ENCODE results near the gene MYH14. TPM values are rescaled to one million over a fixed set of nuclear protein-coding genes. Genes with fewer than 3 reads are reported as not detected.

Gene MYH14
- total RNA-seq, 1 donor from 2014 or later = 96.0 TPM

GRCh38 chr19:50330365-50331078 is 127.1 kb downstream of the MYH14 start:
- no peak for DNase-seq (ENCODE audit: low read depth)
- TF ChIP-seq CTCF (IDR thresholded peaks at IDR 0.05; ENCODE audit: insufficient read depth, low read length, poor library complexity, severe bottlenecking) = no peak
- no peaks in the 10 kb centered on the region for H3K36me3 ChIP-seq (ENCODE audit: control insufficient read depth, insufficient read depth, low read length)
- peak overlapping the region; percentile 19 for H3K4me3 ChIP-seq (ENCODE audit: low read depth, low read length)
- H3K27me3 ChIP-seq (ENCODE audit: control insufficient read depth, insufficient read depth, low read length) = peaks cover 62% of the 10 kb centered on the region

GRCh38 chr19:50331221-50331993 is 128.0 kb downstream of the MYH14 start:
- TF ChIP-seq CTCF (IDR thresholded peaks at IDR 0.05; ENCODE audit: insufficient read depth, low read length, poor library complexity, severe bottlenecking) = no peak
- Histone ChIP-seq H3K27me3 (ENCODE audit: control insufficient read depth, insufficient read depth, low read length) (peaks cover 55% of the 10 kb centered on the region), H3K36me3 (ENCODE audit: control insufficient read depth, insufficient read depth, low read length) (no peaks in the 10 kb centered on the region), H3K4me3 (ENCODE audit: low read depth, low read length) (peak overlapping the region; percentile 19)
- DNase-seq (ENCODE audit: low read depth) = no peak

GRCh38 chr19:50331994-50332243 is 128.5 kb downstream of the MYH14 start:
- Histone ChIP-seq H3K27me3 (ENCODE audit: control insufficient read depth, insufficient read depth, low read length) (peaks cover 51% of the 10 kb centered on the region), H3K36me3 (ENCODE audit: control insufficient read depth, insufficient read depth, low read length) (no peaks in the 10 kb centered on the region), H3K4me3 (ENCODE audit: low read depth, low read length) (no peak overlapping the region)
- TF ChIP-seq CTCF (IDR thresholded peaks at IDR 0.05; ENCODE audit: insufficient read depth, low read length, poor library complexity, severe bottlenecking) = no peak
- DNase-seq (ENCODE audit: low read depth) = no peak

- Histone ChIP-seq H3K36me3 (ENCODE audit: control insufficient read depth, insufficient read depth, low read length) (no peaks in the 10 kb centered on the region), H3K4me3 (ENCODE audit: low read depth, low read length) (peak overlapping the region; percentile 15), H3K27me3 (ENCODE audit: control insufficient read depth, insufficient read depth, low read length) (peaks cover 46% of the 10 kb centered on the region)
- TF ChIP-seq CTCF (IDR thresholded peaks at IDR 0.05; ENCODE audit: insufficient read depth, low read length, poor library complexity, severe bottlenecking) = no peak
- DNase-seq (ENCODE audit: low read depth) = no peak
These were observed 129.0 kb downstream of the MYH14 start for GRCh38 chr19:50332244-50333038.

GRCh38 chr19:50333235-50333736 is 129.9 kb downstream of the MYH14 start:
- H3K4me3 ChIP-seq (ENCODE audit: low read depth, low read length) = peak overlapping the region; percentile 43
- no peaks in the 10 kb centered on the region for H3K36me3 ChIP-seq (ENCODE audit: control insufficient read depth, insufficient read depth, low read length)
- DNase-seq (ENCODE audit: low read depth) = peak; percentile 42
- H3K27me3 ChIP-seq (ENCODE audit: control insufficient read depth, insufficient read depth, low read length) = peaks cover 39% of the 10 kb centered on the region
- no peak for TF ChIP-seq CTCF (IDR thresholded peaks at IDR 0.05; ENCODE audit: insufficient read depth, low read length, poor library complexity, severe bottlenecking)

Measured in kidney epithelial cell (primary cell).